ENCODE results near the gene SLC35F6.
"Not testable (repeated sequence)": the region's sequence is repeated elsewhere in the genome, so short reads cannot be mapped to it uniquely, and the experiment has no call there.

Gene SLC35F6

DNA sequence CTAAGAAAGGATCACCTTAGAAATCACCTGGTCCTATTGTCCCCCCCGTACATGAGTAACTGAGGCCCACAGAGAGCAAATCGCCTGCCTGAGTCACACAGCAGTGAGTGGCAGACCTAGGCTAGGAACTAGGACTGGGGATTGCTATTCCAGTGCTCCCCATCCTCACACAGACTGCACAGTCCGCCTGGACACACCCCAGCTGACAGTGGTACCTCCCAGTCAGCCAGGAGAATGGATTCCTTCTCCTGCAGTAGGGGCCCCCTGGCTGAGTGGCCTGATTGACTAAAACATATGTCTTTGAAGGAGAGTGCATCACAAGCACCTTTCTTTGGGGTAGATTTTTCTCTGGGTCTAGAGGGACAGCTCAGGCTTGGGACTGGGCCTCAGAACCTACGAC lies 32.4 kb upstream of the SLC35F6 start:
- DNase-seq (ENCODE audit: low read depth) = no peak

DNA sequence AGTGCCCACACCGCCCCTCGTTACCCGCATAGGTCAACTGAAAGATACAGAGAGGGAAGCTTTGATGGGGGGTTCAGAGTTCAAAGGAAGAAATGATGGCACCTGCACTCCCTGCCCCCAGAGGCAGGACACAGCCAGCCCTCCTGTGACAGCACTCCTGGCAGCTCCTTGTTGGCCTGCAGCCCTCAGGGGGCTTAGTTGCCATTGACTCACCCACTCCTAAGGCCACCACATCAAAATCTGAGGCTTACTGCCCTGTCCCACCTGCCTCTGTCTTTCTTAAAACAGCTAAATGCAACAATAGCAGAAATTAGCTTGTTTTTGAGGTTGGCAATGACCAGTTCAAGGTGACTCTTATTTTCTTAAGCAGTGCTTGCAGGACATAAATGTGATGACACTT lies 31.6 kb upstream of the SLC35F6 start:
- no peak for DNase-seq (ENCODE audit: low read depth)

DNA sequence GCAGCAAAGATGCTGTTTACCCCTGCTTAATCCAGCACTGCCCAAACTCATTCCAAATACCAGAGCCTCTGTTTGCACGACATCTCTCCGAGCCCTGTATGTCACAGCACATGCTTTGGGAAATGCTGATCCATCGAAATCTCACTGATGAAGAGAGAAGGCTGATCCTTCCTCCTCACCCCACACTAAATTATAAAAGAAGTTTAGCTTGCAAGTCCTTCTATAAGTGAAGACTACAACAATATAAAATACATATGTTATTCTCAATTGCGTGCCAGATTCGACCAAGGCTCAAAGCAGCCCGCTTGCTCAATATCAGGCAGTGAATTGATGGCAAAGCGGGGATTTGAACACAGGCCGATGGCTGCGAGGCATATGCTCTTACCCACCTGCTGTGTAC lies 30.7 kb upstream of the SLC35F6 start:
- no peak for DNase-seq (ENCODE audit: low read depth)

DNA sequence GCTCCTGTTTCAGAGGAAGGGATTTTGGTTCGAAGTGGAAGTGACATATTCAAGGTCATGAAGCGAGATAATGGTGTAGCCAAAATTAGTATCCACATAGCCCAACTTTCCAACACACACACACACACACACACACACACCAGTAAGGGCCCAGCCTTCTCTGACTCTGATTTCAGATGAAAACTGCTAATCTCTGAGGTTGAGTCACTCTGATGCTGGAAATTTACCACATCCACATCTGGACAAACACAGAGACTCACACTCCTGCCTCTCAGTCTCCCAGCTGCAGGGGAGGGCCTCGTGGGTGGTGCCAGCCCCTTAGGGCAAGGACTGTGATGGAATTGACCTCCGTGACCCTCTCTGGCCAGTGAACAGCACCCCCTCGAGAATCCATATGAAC lies 29.0 kb upstream of the SLC35F6 start:
- DNase-seq (ENCODE audit: low read depth) = peak; percentile 81

GRCh38 chr2:26735883-26736588 lies 28.0 kb upstream of the SLC35F6 start:
- DNase-seq (ENCODE audit: low read depth) = peak; percentile 15

- no peak for DNase-seq (ENCODE audit: low read depth)
Observed at GRCh38 chr2:26737221-26737620, 26.9 kb upstream of the SLC35F6 start.

- no peak for DNase-seq (ENCODE audit: low read depth)
Observed at GRCh38 chr2:26738481-26738880, 25.6 kb upstream of the SLC35F6 start.

- no peak for DNase-seq (ENCODE audit: low read depth)
Observed at GRCh38 chr2:26739514-26739913, 24.6 kb upstream of the SLC35F6 start.

DNA sequence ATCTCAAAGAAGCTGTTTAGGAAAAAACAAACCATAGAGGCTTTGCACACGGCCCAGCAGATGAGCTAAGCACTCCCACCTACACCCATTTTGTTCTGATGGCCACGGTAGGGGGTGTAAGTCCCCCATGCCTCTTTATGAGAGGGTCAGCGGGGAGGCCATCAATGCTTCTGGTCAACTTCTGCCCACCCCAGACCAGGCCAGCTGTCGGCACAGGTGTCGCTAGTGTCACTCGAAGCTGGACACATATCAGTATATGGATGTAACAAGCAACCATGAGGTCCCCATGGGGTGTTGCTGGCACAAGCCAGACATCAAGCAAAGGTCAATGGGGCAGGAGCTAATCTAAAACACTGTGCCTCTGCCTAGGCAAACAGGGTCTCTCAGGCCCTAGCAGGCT lies 23.7 kb upstream of the SLC35F6 start:
- no peak for DNase-seq (ENCODE audit: low read depth)

- no peak for DNase-seq (ENCODE audit: low read depth)
Observed at GRCh38 chr2:26740890-26741302, 23.2 kb upstream of the SLC35F6 start.

DNA sequence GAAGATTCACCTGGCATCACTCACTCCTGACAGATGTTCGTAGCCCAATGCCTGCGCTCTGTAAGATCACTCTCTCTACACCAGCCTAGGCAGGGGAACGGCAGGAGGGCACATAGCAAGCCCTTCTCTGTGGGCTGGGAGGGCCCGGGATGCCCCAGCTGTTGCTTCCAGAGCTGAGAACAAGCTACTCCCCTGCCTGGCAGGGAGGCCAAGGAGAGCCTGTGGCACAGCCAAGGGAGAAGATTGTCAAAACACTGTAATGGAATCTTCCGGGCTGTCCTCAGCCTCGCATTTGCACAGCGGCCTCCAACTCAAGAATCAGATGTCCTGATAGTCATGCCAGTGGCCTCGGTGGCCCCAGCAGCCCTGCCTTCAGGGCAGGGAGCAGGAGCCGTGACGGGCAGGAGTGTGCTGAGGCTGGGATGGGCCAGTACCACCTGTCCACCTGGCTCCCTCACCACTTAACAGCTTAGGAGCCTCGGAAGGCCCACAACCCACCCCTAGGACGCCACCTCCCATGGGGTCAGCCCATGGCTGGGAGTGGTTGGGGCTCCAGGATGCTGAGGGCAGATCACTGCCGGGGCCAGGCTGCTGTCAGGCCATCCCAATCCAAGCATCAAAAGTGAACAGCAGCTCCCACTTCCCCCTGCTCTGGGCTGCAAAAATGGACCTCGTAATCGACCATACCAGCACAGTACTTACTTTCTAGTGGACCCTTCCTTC lies 21.9 kb upstream of the SLC35F6 start:
- DNase-seq (ENCODE audit: low read depth) = no peak

DNA sequence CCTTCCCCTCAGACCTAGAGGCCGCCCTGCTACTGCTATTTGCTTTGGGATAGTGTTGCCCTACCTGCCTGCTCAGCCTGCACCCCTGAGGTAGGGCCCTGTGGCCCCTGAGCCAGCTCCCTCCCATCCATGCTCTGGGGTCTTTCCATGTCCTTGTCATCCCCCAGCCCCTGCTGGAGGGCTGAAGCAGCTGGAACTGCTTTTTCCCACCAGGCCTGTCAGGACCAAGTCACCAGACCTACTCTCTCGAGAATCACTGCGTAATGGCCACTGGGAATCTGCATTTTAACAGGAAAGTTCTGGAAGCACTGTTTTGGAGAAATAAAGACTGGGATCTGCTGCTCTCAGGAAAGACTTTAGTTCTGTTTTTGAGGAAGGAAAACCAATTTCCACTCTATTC lies 20.2 kb upstream of the SLC35F6 start:
- DNase-seq (ENCODE audit: low read depth) = no peak

- no peak for DNase-seq (ENCODE audit: low read depth)
Observed at GRCh38 chr2:26744953-26745352, 19.1 kb upstream of the SLC35F6 start.

DNA sequence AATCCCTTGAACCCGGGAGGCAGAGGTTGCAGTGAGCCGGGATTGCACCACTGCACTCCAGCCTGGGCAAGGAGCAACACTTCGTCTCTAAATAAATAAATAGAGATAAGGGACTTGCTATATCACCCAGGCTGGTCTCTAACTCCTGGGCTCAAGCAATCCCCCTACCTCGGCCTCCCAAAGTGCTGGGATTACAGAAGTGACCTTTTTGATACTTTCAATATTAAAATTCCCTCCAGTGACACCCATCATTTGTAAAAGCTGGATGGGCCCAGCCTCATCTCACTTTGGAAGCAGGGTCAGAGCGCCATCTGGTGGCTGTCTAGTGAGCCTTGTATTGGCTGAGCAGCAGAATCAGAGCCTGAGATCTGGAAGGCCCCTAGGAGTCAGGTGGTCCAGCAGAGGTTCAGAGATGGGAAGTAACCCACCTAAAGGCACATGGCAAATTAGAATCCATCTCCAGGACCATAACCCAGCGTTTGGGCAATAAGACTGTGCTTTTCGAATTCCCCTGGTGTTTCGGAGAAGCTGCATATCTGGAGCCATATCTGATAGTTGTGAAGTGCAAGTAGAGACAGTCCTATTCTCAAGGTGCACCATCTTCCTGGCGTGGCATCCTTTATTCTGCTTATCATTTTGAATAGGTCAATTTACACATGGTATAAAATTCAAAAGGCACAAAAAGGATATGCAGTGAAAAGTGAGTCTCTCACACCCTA lies 18.3 kb upstream of the SLC35F6 start:
- peak; percentile 78 for DNase-seq (ENCODE audit: low read depth)

GRCh38 chr2:26746934-26747333 lies 17.1 kb upstream of the SLC35F6 start:
- no peak for DNase-seq (ENCODE audit: low read depth)

GRCh38 chr2:26749787-26750420 lies 14.2 kb upstream of the SLC35F6 start:
- DNase-seq (ENCODE audit: low read depth) = peak; percentile 66

GRCh38 chr2:26750467-26750866 lies 13.6 kb upstream of the SLC35F6 start:
- not testable (repeated sequence) for DNase-seq (ENCODE audit: low read depth)

DNA sequence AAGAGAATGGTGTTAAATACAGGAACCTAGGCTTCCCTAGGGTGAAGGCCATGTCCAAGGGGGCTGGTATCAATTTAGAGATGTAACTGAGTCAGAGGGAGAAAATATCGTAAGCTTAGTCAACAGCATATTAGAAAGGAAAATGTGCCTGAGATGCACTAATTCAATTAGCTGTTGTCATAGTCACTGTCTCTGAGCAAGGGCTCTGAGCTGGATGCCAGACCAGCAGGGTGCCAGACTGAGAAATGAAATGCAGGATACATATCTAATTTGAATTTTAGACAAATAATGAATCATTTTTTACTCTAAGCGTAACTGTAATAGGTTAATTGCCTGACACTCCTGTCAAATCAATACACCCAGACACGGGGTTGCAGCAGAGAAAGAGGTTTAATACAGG lies 11.4 kb upstream of the SLC35F6 start:
- DNase-seq (ENCODE audit: low read depth) = no peak

GRCh38 chr2:26754539-26754938 lies 9.5 kb upstream of the SLC35F6 start:
- no peak for DNase-seq (ENCODE audit: low read depth)

- no peak for DNase-seq (ENCODE audit: low read depth)
Observed at GRCh38 chr2:26754972-26755670, 9.0 kb upstream of the SLC35F6 start.

DNA sequence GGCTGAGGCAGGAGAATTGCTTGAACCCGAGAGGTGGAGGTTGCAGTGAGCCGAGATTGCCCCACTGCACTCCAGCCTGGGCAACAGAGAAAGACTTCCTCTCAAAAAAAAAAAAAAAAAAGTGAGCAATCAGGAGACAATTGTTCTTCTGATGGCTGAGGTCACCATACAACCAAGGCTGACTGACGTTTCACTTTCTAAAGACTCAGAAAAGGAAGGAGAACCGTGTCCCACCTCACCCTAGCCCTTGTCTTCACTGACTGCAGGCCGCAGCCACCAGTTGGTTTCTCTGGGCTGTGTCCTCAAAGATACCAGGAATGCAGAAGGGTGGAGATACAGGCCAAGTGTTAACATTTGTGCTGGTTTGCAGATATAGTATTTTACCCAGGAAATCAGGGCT lies 7.7 kb upstream of the SLC35F6 start:
- no peak for DNase-seq (ENCODE audit: low read depth)
